ENCODE measurements around the gene TYROBP.

Gene TYROBP

GRCh38 chr19:35869327-35870123 lies 38.6 kb downstream of the TYROBP start:
- peak; percentile 77 for DNase-seq

DNA sequence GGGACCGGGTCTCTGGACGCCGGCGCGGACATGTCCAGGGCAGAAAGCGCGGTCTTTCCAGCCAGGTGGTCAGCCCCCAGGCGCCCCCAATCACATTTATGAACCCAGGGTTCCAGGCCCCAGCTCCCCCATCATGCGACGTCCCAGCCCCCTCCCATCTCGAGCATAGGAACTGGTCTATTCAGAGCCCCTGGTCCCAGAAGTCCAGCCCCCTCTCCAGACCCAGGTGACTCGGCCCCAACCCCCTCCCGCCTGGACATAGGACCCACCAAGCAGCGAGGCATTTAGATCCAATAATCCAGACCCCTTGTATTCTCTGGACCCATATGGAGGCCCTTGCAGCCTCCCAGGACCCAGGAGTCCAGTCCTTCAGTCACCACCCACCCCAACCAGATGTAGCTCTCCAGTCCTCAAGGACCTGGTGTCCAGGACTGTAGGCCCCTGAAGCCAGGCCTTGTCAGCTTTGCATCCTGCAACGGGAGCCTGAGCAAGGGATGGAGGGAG lies 39.2 kb downstream of the TYROBP start:
- DNase-seq: no peak

DNA sequence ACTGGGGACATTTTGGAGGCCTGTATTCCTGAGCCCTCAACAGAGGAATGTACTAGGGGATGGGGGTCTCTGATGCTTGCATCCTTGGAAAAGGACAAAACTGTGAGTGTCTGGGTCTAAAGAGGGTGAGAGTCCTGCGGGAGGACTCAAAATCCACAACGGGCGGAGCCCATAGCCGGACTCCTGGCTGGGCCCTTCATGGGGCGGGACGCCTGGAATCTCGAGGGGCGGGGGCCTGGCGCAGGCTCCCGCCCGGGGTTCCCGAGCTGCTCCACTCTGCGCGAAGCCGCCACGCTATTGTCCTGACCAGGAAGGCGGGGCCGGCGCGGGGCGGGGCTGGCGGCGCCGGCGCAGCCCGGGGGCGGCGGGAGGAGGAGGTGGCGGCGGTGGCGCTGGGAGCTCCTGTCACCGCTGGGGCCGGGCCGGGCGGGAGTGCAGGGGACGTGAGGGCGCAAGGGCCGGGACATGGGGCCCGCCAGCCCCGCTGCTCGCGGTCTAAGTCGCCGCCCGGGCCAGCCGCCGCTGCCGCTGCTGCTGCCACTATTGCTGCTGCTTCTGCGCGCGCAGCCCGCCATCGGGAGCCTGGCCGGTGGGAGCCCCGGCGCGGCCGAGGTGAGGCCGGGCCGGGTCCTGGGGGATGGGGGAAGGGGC lies 39.8 kb downstream of the TYROBP start, which contains the start of gene APLP1:
TSS of gene APLP1 (plus strand) at position 403 of the 651 bp plus-strand sequence. CDS start at position 466, 63 bp downstream.
- DNase-seq: peak; percentile 76

- no peak for DNase-seq
Observed at GRCh38 chr19:35863018-35863417, 45.1 kb downstream of the TYROBP start.

- no peak for DNase-seq
Observed at GRCh38 chr19:35862528-35862927, 45.6 kb downstream of the TYROBP start.

- DNase-seq: no peak
Observed at GRCh38 chr19:35861640-35862160, 46.4 kb downstream of the TYROBP start.

DNA sequence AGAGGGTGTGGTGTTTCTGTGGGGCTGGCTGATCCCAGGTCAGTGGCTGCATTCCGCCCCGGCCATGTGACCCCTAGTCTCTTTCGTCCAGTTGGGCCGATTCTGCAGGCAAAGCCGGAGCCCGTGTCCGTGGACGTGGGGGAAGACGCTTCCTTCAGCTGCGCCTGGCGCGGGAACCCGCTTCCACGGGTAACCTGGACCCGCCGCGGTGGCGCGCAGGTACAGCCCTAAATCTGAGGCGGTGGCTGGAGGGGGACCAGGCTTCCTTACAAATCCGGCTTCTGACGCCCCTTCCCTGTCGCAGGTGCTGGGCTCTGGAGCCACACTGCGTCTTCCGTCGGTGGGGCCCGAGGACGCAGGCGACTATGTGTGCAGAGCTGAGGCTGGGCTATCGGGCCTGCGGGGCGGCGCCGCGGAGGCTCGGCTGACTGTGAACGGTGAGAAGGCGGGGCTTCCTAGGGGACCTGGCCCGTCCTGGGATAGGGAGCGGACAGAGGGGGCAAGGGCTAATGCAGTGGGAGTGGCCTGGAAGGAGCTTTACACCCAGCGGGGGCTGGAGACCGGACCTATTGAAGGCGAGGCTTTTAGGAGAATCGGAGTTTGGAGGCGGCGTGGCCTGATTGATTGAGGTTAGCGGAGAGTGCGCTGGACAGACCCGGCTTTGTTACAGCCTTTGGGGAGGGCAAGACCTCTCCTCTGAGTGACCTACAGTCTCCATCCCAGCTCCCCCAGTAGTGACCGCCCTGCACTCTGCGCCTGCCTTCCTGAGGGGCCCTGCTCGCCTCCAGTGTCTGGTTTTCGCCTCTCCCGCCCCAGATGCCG lies 47.1 kb downstream of the TYROBP start:
- DNase-seq: no peak

DNA sequence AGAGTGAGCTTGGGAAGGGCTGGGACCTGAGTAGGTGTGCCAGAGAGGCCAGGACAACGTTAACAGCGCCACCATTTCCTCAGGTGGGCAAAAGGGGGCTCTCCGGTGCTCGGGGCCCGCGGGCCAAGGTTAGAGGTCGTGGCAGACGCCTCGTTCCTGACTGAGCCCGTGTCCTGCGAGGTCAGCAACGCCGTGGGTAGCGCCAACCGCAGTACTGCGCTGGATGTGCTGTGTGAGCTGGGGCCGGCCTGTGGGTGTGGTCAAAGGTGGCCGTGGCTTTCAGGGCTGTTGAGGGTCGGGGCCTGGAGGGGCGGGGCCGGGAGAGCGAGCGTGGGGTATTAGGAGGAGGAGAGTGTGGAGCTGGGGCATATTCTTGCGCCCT lies 47.7 kb downstream of the TYROBP start:
- DNase-seq: no peak

GRCh38 chr19:35859414-35859813 lies 48.7 kb downstream of the TYROBP start:
- DNase-seq: no peak

- DNase-seq: no peak
Observed at GRCh38 chr19:35858311-35858710, 49.8 kb downstream of the TYROBP start.

DNA sequence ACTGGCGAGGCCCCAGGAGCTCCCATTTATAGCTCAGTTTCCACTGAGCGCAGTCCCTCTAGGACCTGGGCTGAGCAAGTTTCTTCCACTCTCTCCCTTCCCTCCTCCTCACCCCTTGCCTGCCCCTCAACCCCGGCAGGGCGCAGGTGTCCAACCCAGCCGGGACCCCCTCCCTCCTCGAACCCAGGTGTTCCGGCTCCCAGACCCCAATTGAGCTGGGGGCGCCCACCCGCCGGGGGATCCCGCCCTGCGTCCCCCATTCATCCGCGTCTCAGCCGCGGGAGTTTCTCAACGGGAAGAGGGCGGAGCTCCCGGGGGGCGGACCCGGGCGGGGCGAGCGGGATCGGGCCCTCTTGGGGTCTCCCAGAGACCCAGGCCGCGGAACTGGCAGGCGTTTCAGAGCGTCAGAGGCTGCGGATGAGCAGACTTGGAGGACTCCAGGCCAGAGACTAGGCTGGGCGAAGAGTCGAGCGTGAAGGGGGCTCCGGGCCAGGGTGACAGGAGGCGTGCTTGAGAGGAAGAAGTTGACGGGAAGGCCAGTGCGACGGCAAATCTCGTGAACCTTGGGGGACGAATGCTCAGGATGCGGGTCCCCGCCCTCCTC lies 51.4 kb downstream of the TYROBP start, which contains the start of gene KIRREL2:
TSS of gene KIRREL2 (plus strand) at position 366 of the 604 bp plus-strand sequence. CDS start at position 575, 209 bp downstream.
- DNase-seq: peak; percentile 32

All from stimulated activated CD4-positive, alpha-beta T cell treated with anti-CD3 and anti-CD28 coated beads, Interleukin-12 subunit alpha, Interleukin-12 subunit beta, amount 100 ng/mL, for 4 hours (primary cell).